Thyroid gland (tissue), 4 donors: ENCODE data around the gene RCCD1. TPM values are rescaled to one million over a fixed set of nuclear protein-coding genes. Genes with fewer than 3 reads are reported as not detected.

Experiments used
- DNase-seq, 2 donors: peaks; one replicate each; pipeline ENCODE4 v3.0.0-alpha.2; 2019
- H3K27ac ChIP-seq, 3 donors: fragments of 200-600 bp; sonication (generic); 1 replicate in 2 of 3; 2 replicates in 1 of 3; pipeline ENCODE4 v1.5.1; 2016 to 2019; ENCODE audit warnings: mild to moderate bottlenecking in 1 of 3, moderate library complexity in 1 of 3
- H3K27me3 ChIP-seq: fragments of 200-600 bp; sonication (generic); one replicate; pipeline ENCODE4 v1.5.1; 2019
- H3K36me3 ChIP-seq, 2 donors: fragments of 200-600 bp; sonication (generic); one replicate each; pipeline ENCODE4 v1.5.1; 2016 to 2019
- H3K4me1 ChIP-seq, 2 donors: fragments of 200-600 bp; sonication (generic); one replicate each; pipeline ENCODE4 v1.5.1; 2017 to 2019
- H3K4me3 ChIP-seq, 3 donors: fragments of 200-600 bp; sonication (generic); replicated peaks in 1 of 3; 1 replicate in 2 of 3; 2 replicates in 1 of 3; pipeline ENCODE4 v1.5.1; 2016; ENCODE audit warnings: mild to moderate bottlenecking in 1 of 3
- H3K9me3 ChIP-seq: fragments of 200-600 bp; sonication (generic); one replicate; pipeline ENCODE4 v1.5.1; 2017
- POLR2A ChIP-seq, 2 donors: fragments of 450-650 bp; IDR thresholded peaks; one replicate each; pipeline ENCODE4 v1.6.1; 2017; ENCODE audit warnings: antibody characterized with exemption in 2 of 2, mild to moderate bottlenecking in 2 of 2, moderate library complexity in 1 of 2
- WGBS, 2 donors: methylation state at CpG; one replicate each; pipeline ENCODE4 v1.1.5; 2017; 5-methylcytosine and 5-hydroxymethylcytosine counted together
- intact Hi-C: fragments of 100-400 bp; cut with DNase I; formaldehyde crosslinking; loops from one replicate; pipeline ENCODE4 v1.15.1; 2023
- total RNA-seq, 4 donors: library from RNA; depleted of rRNA; stranded (reverse); fragments of >200 nt; gene quantifications; one replicate each; pipeline ENCODE4 v1.2.3, GENCODE V29; 2016
- TF ChIP-seq, protein P1 (sequence below), 6 experiments: fragments of 200-600 bp in 3 of 6; fragments of 450-650 bp in 3 of 6; sonication (generic) in 3 of 6; IDR thresholded peaks; one replicate each; pipeline ENCODE4 v1.5.1; 2016 to 2019; ENCODE audit warnings: antibody characterized with exemption in 6 of 6, mild to moderate bottlenecking in 2 of 6, inconsistent platforms in 1 of 6, moderate library complexity in 1 of 6

The RCCD1 gene
- total RNA-seq, 4 donors from 2014 or later, result 7.6 to 15.2 (median 9.9) TPM

DNA sequence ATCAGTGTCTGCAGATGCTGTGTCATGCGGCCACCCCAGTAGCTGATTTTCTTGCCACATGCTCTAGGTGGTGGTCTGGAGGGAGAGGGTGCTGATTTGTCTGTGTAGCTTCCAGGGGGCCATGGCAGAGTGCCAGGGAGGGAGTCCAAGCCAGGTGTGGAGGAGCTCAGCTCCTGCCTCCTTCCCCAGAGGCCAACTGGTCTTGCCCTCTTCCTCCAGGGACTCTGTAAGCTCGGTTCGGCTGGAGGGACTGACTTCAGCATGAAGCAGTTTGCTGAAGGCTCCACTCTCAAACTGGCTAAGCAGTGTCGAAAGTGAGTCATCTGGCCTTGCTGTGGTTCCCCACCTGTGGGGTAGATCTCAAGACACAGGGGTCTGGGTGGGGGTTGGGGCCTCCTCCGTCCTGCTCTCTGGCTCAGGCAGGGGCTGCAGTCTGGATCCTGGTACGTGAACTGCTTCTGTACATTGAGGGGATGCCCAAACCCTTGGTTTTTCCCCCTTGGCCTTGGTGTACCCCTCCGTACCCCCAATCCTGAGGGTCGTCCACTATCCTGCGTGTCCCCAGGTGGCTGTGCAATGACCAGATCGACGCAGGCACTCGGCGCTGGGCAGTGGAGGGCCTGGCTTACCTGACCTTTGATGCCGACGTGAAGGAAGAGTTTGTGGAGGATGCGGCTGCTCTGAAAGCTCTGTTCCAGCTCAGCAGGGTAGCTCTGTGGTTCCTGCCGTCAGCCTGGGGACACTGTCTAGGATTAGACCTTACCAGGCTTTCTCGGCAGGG lies 6.9 kb upstream of the RCCD1 start:
- no peak for TF ChIP-seq POLR2A (IDR thresholded peaks at IDR 0.05)
- TF ChIP-seq, protein P1, sequence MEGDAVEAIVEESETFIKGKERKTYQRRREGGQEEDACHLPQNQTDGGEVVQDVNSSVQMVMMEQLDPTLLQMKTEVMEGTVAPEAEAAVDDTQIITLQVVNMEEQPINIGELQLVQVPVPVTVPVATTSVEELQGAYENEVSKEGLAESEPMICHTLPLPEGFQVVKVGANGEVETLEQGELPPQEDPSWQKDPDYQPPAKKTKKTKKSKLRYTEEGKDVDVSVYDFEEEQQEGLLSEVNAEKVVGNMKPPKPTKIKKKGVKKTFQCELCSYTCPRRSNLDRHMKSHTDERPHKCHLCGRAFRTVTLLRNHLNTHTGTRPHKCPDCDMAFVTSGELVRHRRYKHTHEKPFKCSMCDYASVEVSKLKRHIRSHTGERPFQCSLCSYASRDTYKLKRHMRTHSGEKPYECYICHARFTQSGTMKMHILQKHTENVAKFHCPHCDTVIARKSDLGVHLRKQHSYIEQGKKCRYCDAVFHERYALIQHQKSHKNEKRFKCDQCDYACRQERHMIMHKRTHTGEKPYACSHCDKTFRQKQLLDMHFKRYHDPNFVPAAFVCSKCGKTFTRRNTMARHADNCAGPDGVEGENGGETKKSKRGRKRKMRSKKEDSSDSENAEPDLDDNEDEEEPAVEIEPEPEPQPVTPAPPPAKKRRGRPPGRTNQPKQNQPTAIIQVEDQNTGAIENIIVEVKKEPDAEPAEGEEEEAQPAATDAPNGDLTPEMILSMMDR (IDR thresholded peaks at IDR 0.05), result no peak
- H3K36me3 ChIP-seq, result peaks cover 72 to 81% of the 10 kb centered on the region in 2 donors
- 96 to 97% methylated on average over 15 to 16 of the region's 18 CpGs for WGBS, 2 donors

DNA sequence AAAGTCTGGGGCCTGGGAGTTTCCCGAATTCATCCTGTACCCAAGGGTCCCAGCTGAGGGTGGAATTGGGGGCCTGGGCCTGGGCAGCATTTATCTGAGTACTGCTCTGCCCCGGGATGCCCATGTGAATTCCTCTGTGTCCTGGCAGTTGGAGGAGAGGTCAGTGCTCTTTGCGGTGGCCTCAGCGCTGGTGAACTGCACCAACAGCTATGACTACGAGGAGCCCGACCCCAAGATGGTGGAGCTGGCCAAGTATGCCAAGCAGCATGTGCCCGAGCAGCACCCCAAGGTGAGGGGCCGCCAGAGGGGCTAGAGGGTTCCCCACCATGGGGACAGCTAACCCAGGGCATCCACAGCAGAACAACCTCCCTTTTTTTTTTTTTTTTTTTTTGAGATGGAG lies 6.2 kb upstream of the RCCD1 start:
- Histone ChIP-seq H3K27me3 (no peaks in the 10 kb centered on the region), H3K4me1 (no peaks in the 10 kb centered on the region), H3K36me3 (peaks cover 65 to 74% of the 10 kb centered on the region in 2 donors), H3K4me3 (no peak overlapping the region), H3K9me3 (no peaks in the 10 kb centered on the region), H3K27ac (no peak overlapping the region)
- no peak for DNase-seq
- TF ChIP-seq, protein P1 (IDR thresholded peaks at IDR 0.05), result no peak
- no peak for TF ChIP-seq POLR2A (IDR thresholded peaks at IDR 0.05)
- WGBS, 2 donors, result 93 to 94% methylated on average over 6 to 8 of the region's 8 CpGs
- intact Hi-C loops, result no loop called here

More for the DNA sequence above, 6.9 kb upstream of the RCCD1 start:
- Histone ChIP-seq H3K4me1 (no peaks in the 10 kb centered on the region), H3K4me3 (no peak overlapping the region), H3K27me3 (no peaks in the 10 kb centered on the region), H3K9me3 (no peaks in the 10 kb centered on the region), H3K27ac (no peak overlapping the region)
- DNase-seq, result no peak
- intact Hi-C loops, result no loop called here

DNA sequence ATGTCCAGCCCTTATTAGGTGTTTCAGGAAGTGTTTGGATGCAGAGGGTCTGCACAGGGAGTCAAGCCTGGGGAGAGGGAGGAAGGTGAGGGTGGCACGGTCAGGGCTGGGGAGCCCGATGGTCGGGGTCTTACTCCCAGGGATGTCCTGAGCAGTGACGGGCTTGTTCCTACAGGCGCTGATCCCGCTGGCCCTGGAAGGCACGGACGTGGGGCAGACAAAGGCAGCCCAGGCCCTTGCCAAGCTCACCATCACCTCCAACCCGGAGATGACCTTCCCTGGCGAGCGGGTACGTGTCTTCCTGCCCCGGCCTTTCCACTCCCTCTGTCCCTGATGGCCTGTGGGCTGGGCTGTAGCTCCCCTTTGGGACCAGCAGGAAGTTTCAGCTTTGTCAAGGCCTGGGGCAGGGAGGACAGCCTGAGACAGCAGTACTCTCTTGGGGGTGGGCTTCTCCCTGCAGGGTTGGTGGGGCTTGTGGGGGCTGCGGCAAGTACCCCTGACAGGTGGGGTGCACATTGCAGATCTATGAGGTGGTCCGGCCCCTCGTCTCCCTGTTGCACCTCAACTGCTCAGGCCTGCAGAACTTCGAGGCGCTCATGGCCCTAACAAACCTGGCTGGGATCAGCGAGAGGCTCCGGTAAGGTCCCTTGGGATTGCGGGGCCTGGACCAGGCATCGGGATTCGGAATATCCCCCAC lies 4.6 kb upstream of the RCCD1 start:
- H3K27ac ChIP-seq, result no peak overlapping the region
- intact Hi-C loops, result no loop called here
- TF ChIP-seq POLR2A (IDR thresholded peaks at IDR 0.05), result no peak
- TF ChIP-seq, protein P1 (IDR thresholded peaks at IDR 0.05), result no peak
- H3K4me1 ChIP-seq, result peaks cover 0 to under 1% of the 10 kb centered on the region in 2 donors
- DNase-seq, result no peak
- no peak overlapping the region for H3K4me3 ChIP-seq
- no peaks in the 10 kb centered on the region for H3K27me3 ChIP-seq
- peaks cover 50 to 59% of the 10 kb centered on the region in 2 donors for H3K36me3 ChIP-seq
- 95 to 96% methylated on average over 16 to 18 of the region's 23 CpGs for WGBS, 2 donors
- no peaks in the 10 kb centered on the region for H3K9me3 ChIP-seq

DNA sequence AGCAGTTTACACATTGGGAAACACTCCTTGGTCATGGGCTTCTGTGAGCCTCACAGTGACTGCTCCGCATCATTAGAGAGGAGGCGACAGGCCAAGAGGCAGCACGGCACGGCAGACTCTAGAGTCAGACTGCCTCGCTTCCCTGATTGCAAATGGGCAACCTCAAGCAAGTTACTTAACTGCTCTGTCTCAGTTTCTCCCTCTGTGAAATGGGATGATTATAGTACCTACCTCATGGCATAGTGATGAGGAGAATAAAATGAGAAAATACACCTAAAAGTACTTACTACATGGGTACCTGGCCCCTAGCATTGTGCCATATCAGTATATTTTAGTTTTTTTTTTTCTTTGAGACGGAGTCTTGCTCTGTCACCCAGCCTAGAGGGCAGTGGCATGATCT lies 4.0 kb upstream of the RCCD1 start:
- Histone ChIP-seq H3K36me3 (peaks cover 50 to 54% of the 10 kb centered on the region in 2 donors), H3K27ac (no peak overlapping the region), H3K4me1 (peaks cover 4 to 6% of the 10 kb centered on the region in 2 donors), H3K9me3 (no peaks in the 10 kb centered on the region), H3K27me3 (no peaks in the 10 kb centered on the region), H3K4me3 (no peak overlapping the region)
- TF ChIP-seq, protein P1 (IDR thresholded peaks at IDR 0.05), result no peak
- no peak for TF ChIP-seq POLR2A (IDR thresholded peaks at IDR 0.05)
- intact Hi-C loops, result no loop called here
- no peak for DNase-seq
- 95 to 97% methylated on average over 6 of the region's 6 CpGs for WGBS, 2 donors
